Measurements from ENCODE around the gene CPE. TPM values are rescaled to one million over a fixed set of nuclear protein-coding genes. Genes with fewer than 3 reads are reported as not detected.

Gene CPE
- total RNA-seq, 1 experiment from 2014 or later = 29.3 TPM

GRCh38 chr4:165520086-165520485 is 141.3 kb downstream of the CPE start:
- Histone ChIP-seq H3K36me3 (ENCODE audit: control insufficient read depth in 1 of 2, insufficient read depth in 2 of 2, low read length in 2 of 2) (no peaks in the 10 kb centered on the region), H3K4me3 (replicated peaks in 1 of 2; ENCODE audit: low read depth in 1 of 2, low read length in 2 of 2) (no peak overlapping the region), H3K4me1 (ENCODE audit: control insufficient read depth in 1 of 2, insufficient read depth in 2 of 2, low read length in 2 of 2) (no peaks in the 10 kb centered on the region), H3K79me2 (ENCODE audit: insufficient read depth, low read length) (no peaks in the 10 kb centered on the region), H3K27me3 (ENCODE audit: insufficient read depth, low read length) (no peaks in the 10 kb centered on the region), H3K4me2 (ENCODE audit: low read length) (no peak overlapping the region), H3K9me2 (ENCODE audit: insufficient read depth) (no peaks in the 10 kb centered on the region), H3K9me3 (ENCODE audit: control insufficient read depth in 1 of 2, insufficient read depth in 1 of 2, low read depth in 1 of 2, low read length in 2 of 2) (no peaks in the 10 kb centered on the region), H4K20me1 (ENCODE audit: insufficient read depth) (no peaks in the 10 kb centered on the region), H3K9ac (ENCODE audit: low read length) (no peak overlapping the region), H2AFZ (ENCODE audit: low read depth, low read length, poor library complexity, severe bottlenecking) (no peak overlapping the region), H3K27ac (ENCODE audit: low read depth, low read length) (no peak overlapping the region)
- POLR2A ChIA-PET = no interaction called here
- ATAC-seq (no peak), DNase-seq (ENCODE audit: low read depth, low spot score) (no peak)
- intact Hi-C loops (cut with micrococcal nuclease) = no loop called here
- RAD21 ChIA-PET (ENCODE audit: low non-redundant PET in 1 of 2, low total read pairs in 2 of 2, uncharacterized antibody in 2 of 2, unreplicated experiment in 2 of 2) = no interaction called here
- TF ChIP-seq RAD21 (IDR thresholded peaks at IDR 0.05; ENCODE audit: low read depth) (no peak), CTCF (IDR thresholded peaks at IDR 0.05 in 2 of 3, conservative IDR thresholded peaks at IDR 0.05 in 1 of 3; ENCODE audit: borderline replicate concordance in 1 of 3, insufficient read depth in 1 of 3, low read depth in 2 of 3, low read length in 2 of 3) (no peak), MAX (IDR thresholded peaks at IDR 0.05) (no peak), SP1 (IDR thresholded peaks at IDR 0.05; ENCODE audit: low read depth) (no peak), JUND (IDR thresholded peaks at IDR 0.05) (no peak), YY1 (IDR thresholded peaks at IDR 0.05; ENCODE audit: extremely low read depth, insufficient replicate concordance, low read depth, low read length) (no peak), TCF7L2 (IDR thresholded peaks at IDR 0.05; ENCODE audit: borderline replicate concordance, extremely low read depth, insufficient read depth, insufficient read length) (no peak), ZBTB33 (IDR thresholded peaks at IDR 0.05; ENCODE audit: extremely low read depth, insufficient replicate concordance, low read length) (no peak), EZH2phosphoT487 (IDR thresholded peaks at IDR 0.05; ENCODE audit: borderline replicate concordance) (no peak), REST (IDR thresholded peaks at IDR 0.05; ENCODE audit: low read depth) (no peak), POLR2AphosphoS5 (IDR thresholded peaks at IDR 0.05; ENCODE audit: low read depth, low read length) (no peak)
- CTCF ChIA-PET = no interaction called here
- BruUV-seq (replicated peaks) = no TSS peak

All from HCT116 (cell line).